Astrocyte (in vitro differentiated cells and primary cell): ENCODE results near the gene CLCN6. TPM values are rescaled to one million over a fixed set of nuclear protein-coding genes. Genes with fewer than 3 reads are reported as not detected.

Experiments used
- DNase-seq: peaks from one replicate; pipeline ENCODE4 v3.0.0-alpha.2; 2010; ENCODE audit warnings: low read depth
- FAIRE-seq: peaks from 2 replicates; lab custom pipeline; 2011; peaks lifted over from hg19 to GRCh38; lab: Jason Lieb, UNC
- H2AFZ ChIP-seq: 2 replicates; pipeline ENCODE4 v1.6.0; 2012; ENCODE audit warnings: low read depth, low read length, inconsistent platforms
- H3K27ac ChIP-seq: 2 replicates; pipeline ENCODE4 v1.5.1; 2011; ENCODE audit warnings: low read depth, low read length, inconsistent platforms
- H3K27me3 ChIP-seq: 2 replicates; pipeline ENCODE4 v1.6.0; 2011; ENCODE audit warnings: low read length, inconsistent platforms; ENCODE audit not compliant: insufficient read depth
- H3K36me3 ChIP-seq: 2 replicates; pipeline ENCODE4 v1.5.1; 2011; ENCODE audit warnings: low read length, inconsistent platforms; ENCODE audit not compliant: insufficient read depth
- H3K4me1 ChIP-seq: 2 replicates; pipeline ENCODE4 v1.5.1; 2011; ENCODE audit warnings: low read length, inconsistent platforms; ENCODE audit not compliant: insufficient read depth
- H3K4me2 ChIP-seq: 2 replicates; pipeline ENCODE4 v1.6.0; 2012; ENCODE audit warnings: low read length, inconsistent platforms
- H3K4me3 ChIP-seq: 2 replicates; pipeline ENCODE4 v1.5.1; 2011; ENCODE audit warnings: low read depth, mild to moderate bottlenecking, low read length, inconsistent platforms; ENCODE audit not compliant: insufficient read depth
- H3K79me2 ChIP-seq: 2 replicates; pipeline ENCODE4 v1.6.0; 2012; ENCODE audit warnings: mild to moderate bottlenecking, low read length, inconsistent platforms; ENCODE audit not compliant: insufficient read depth
- H3K9ac ChIP-seq: 2 replicates; pipeline ENCODE4 v1.6.0; 2012; ENCODE audit warnings: mild to moderate bottlenecking, low read length, inconsistent platforms
- H3K9me3 ChIP-seq: 2 replicates; pipeline ENCODE4 v1.5.1; 2012; ENCODE audit warnings: low read depth, mild to moderate bottlenecking, low read length, inconsistent platforms; ENCODE audit not compliant: insufficient read depth
- H4K20me1 ChIP-seq: 2 replicates; pipeline ENCODE4 v1.6.0; 2012; ENCODE audit warnings: low read length, inconsistent platforms; ENCODE audit not compliant: insufficient read depth
- H3K27ac Mint-ChIP-seq: one replicate; pipeline ENCODE4 v1.8.0; 2021; ENCODE audit warnings: mild to moderate bottlenecking, mixed read lengths; ENCODE audit not compliant: unreplicated experiment
- H3K27me3 Mint-ChIP-seq: one replicate; pipeline ENCODE4 v1.8.0; 2021; ENCODE audit warnings: low read depth, mixed read lengths; ENCODE audit not compliant: unreplicated experiment
- H3K36me3 Mint-ChIP-seq: one replicate; pipeline ENCODE4 v1.8.0; 2021; ENCODE audit warnings: low read depth, mixed read lengths; ENCODE audit not compliant: unreplicated experiment
- H3K4me1 Mint-ChIP-seq: one replicate; pipeline ENCODE4 v1.8.0; 2021; ENCODE audit warnings: low read depth, mixed read lengths; ENCODE audit not compliant: unreplicated experiment
- H3K4me3 Mint-ChIP-seq: one replicate; pipeline ENCODE4 v1.8.0; 2021; ENCODE audit warnings: mild to moderate bottlenecking, moderate library complexity, mixed read lengths; ENCODE audit not compliant: unreplicated experiment
- H3K9me3 Mint-ChIP-seq: one replicate; pipeline ENCODE4 v1.8.0; 2021; ENCODE audit warnings: mild to moderate bottlenecking, mixed read lengths; ENCODE audit not compliant: unreplicated experiment
- EZH2 ChIP-seq: IDR thresholded peaks from 2 replicates; pipeline ENCODE4 v1.6.1; 2012; ENCODE audit warnings: mild to moderate bottlenecking, low read length, inconsistent platforms; ENCODE audit not compliant: insufficient read depth
- total RNA-seq: library from RNA; stranded (reverse); gene quantifications from 2 replicates; pipeline ENCODE4 v1.2.1, GENCODE V29; 2021
- TF ChIP-seq, protein P1 (sequence below): IDR thresholded peaks from 2 replicates; pipeline ENCODE4 v1.5.1; 2011; ENCODE audit warnings: low read depth, mild to moderate bottlenecking, inconsistent platforms, low read length, moderate library complexity; ENCODE audit not compliant: insufficient read depth

The CLCN6 gene
- total RNA-seq, 1 donor from 2014 or later: 22.4 TPM

GRCh38 chr1:11839727-11840705 is 34.0 kb downstream of the CLCN6 start:
- no peaks in the 10 kb centered on the region for H3K27me3 Mint-ChIP-seq
- H3K79me2 ChIP-seq: no peaks in the 10 kb centered on the region
- H3K27ac ChIP-seq: no peak overlapping the region
- H3K9ac ChIP-seq: no peak overlapping the region
- no peak overlapping the region for H3K4me3 Mint-ChIP-seq
- H3K36me3 ChIP-seq: peaks cover 38% of the 10 kb centered on the region
- FAIRE-seq (no peak), DNase-seq (no peak)
- H3K4me3 ChIP-seq: no peak overlapping the region
- H3K4me1 Mint-ChIP-seq: peaks cover 10% of the 10 kb centered on the region
- no peaks in the 10 kb centered on the region for H3K9me3 ChIP-seq
- H3K9me3 Mint-ChIP-seq: no peaks in the 10 kb centered on the region
- H3K36me3 Mint-ChIP-seq: peaks cover 25% of the 10 kb centered on the region
- H2AFZ ChIP-seq: no peak overlapping the region
- peaks cover 72% of the 10 kb centered on the region for H4K20me1 ChIP-seq
- TF ChIP-seq, protein P1, sequence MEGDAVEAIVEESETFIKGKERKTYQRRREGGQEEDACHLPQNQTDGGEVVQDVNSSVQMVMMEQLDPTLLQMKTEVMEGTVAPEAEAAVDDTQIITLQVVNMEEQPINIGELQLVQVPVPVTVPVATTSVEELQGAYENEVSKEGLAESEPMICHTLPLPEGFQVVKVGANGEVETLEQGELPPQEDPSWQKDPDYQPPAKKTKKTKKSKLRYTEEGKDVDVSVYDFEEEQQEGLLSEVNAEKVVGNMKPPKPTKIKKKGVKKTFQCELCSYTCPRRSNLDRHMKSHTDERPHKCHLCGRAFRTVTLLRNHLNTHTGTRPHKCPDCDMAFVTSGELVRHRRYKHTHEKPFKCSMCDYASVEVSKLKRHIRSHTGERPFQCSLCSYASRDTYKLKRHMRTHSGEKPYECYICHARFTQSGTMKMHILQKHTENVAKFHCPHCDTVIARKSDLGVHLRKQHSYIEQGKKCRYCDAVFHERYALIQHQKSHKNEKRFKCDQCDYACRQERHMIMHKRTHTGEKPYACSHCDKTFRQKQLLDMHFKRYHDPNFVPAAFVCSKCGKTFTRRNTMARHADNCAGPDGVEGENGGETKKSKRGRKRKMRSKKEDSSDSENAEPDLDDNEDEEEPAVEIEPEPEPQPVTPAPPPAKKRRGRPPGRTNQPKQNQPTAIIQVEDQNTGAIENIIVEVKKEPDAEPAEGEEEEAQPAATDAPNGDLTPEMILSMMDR: no peak
- TF ChIP-seq EZH2: no peak
- H3K4me2 ChIP-seq: no peak overlapping the region
- no peaks in the 10 kb centered on the region for H3K27me3 ChIP-seq
- H3K27ac Mint-ChIP-seq: no peak overlapping the region
- no peaks in the 10 kb centered on the region for H3K4me1 ChIP-seq

GRCh38 chr1:11841245-11842153 is 35.5 kb downstream of the CLCN6 start:
- Histone ChIP-seq H3K4me1 (no peaks in the 10 kb centered on the region), H2AFZ (no peak overlapping the region), H4K20me1 (peaks cover 78% of the 10 kb centered on the region), H3K4me2 (no peak overlapping the region), H3K4me3 (no peak overlapping the region), H3K79me2 (no peaks in the 10 kb centered on the region), H3K27ac (no peak overlapping the region), H3K27me3 (no peaks in the 10 kb centered on the region), H3K9ac (no peak overlapping the region), H3K9me3 (no peaks in the 10 kb centered on the region), H3K36me3 (peaks cover 36% of the 10 kb centered on the region)
- FAIRE-seq (no peak), DNase-seq (no peak)
- Mint-ChIP-seq H3K27me3 (no peaks in the 10 kb centered on the region), H3K9me3 (no peaks in the 10 kb centered on the region), H3K4me3 (no peak overlapping the region), H3K36me3 (peaks cover 26% of the 10 kb centered on the region), H3K4me1 (peaks cover 10% of the 10 kb centered on the region), H3K27ac (no peak overlapping the region)
- TF ChIP-seq, protein P1: no peak
- TF ChIP-seq EZH2: no peak
